GM23248 (cell line): ENCODE measurements around the gene APOLD1. TPM values are rescaled to one million over a fixed set of nuclear protein-coding genes. Genes with fewer than 3 reads are reported as not detected.

ENCODE experiments used
- DNase-seq: peaks from one replicate; pipeline ENCODE4 v3.0.0-alpha.2; 2015
- H2AFZ ChIP-seq: fragments of 200-600 bp; sonication (generic); 2 replicates; pipeline ENCODE4 v1.6.1; 2016; ENCODE audit warnings: antibody characterized with exemption
- H3F3A ChIP-seq: fragments of 200-600 bp; sonication (generic); 2 replicates; pipeline ENCODE4 v1.6.1; 2016; ENCODE audit warnings: mild to moderate bottlenecking, antibody characterized with exemption, mixed run types; ENCODE audit not compliant: insufficient read depth
- H3K27ac ChIP-seq: fragments of 200-600 bp; sonication (generic); 2 replicates; pipeline ENCODE4 v1.5.1; 2016; ENCODE audit warnings: mild to moderate bottlenecking
- H3K27me3 ChIP-seq: fragments of 200-600 bp; sonication (generic); replicated peaks from 2 replicates; pipeline ENCODE4 v1.6.1; 2016; ENCODE audit warnings: mild to moderate bottlenecking; ENCODE audit not compliant: insufficient read depth
- H3K36me3 ChIP-seq: fragments of 200-600 bp; sonication (generic); 2 replicates; pipeline ENCODE4 v1.6.1; 2016; ENCODE audit warnings: low read depth, mild to moderate bottlenecking
- H3K4me1 ChIP-seq: fragments of 200-600 bp; sonication (generic); 2 replicates; pipeline ENCODE4 v1.6.1; 2016; ENCODE audit warnings: mild to moderate bottlenecking; ENCODE audit not compliant: insufficient read depth
- H3K4me2 ChIP-seq: fragments of 200-600 bp; sonication (generic); one replicate; pipeline ENCODE4 v1.6.1; 2016; ENCODE audit warnings: mild to moderate bottlenecking; ENCODE audit not compliant: unreplicated experiment
- H3K4me3 ChIP-seq: fragments of 200-600 bp; sonication (generic); 2 replicates; pipeline ENCODE4 v1.5.1; 2016; ENCODE audit warnings: mild to moderate bottlenecking
- H3K79me2 ChIP-seq: fragments of 200-600 bp; sonication (generic); 2 replicates; pipeline ENCODE4 v1.6.1; 2016; ENCODE audit warnings: mild to moderate bottlenecking; ENCODE audit not compliant: insufficient read depth
- H3K9ac ChIP-seq: fragments of 200-600 bp; sonication (generic); 2 replicates; pipeline ENCODE4 v1.6.1; 2016; ENCODE audit warnings: mild to moderate bottlenecking
- H3K9me2 ChIP-seq: fragments of 200-600 bp; sonication (generic); 2 replicates; pipeline ENCODE4 v1.6.1; 2016; ENCODE audit warnings: mixed run types, mild to moderate bottlenecking, moderate library complexity; ENCODE audit not compliant: insufficient read depth
- H3K9me3 ChIP-seq: fragments of 200-600 bp; sonication (generic); one replicate; pipeline ENCODE4 v1.6.1; 2017; ENCODE audit warnings: low read depth
- H4K20me1 ChIP-seq: fragments of 200-600 bp; sonication (generic); 2 replicates; pipeline ENCODE4 v1.6.0; 2016; ENCODE audit not compliant: insufficient read depth
- EZH2 ChIP-seq: fragments of 200-600 bp; sonication (generic); IDR thresholded peaks from 2 replicates; pipeline ENCODE4 v1.6.1; 2018; ENCODE audit warnings: antibody characterized with exemption, mild to moderate bottlenecking; ENCODE audit not compliant: insufficient read depth, poor library complexity, severe bottlenecking
- EZH2phosphoT487 ChIP-seq: fragments of 200-600 bp; sonication (generic); IDR thresholded peaks from 2 replicates; pipeline ENCODE4 v1.6.1; 2018; ENCODE audit warnings: antibody characterized with exemption, moderate library complexity, mild to moderate bottlenecking, low read depth; ENCODE audit not compliant: insufficient read depth
- WGBS, 2 experiments: methylation state at CpG; one replicate each; pipeline ENCODE4 v1.1.6; 2015 to 2017; ENCODE audit warnings: low lambda C conversion rate in 2 of 2, low coverage in 1 of 2; ENCODE audit errors: missing lambda C conversion rate in 2 of 2; 5-methylcytosine and 5-hydroxymethylcytosine counted together
- in situ Hi-C: fragments of 300-500 bp; cut with MboI; formaldehyde crosslinking; loops from 2 replicates; pipeline ENCODE4 v1.15.0; 2020
- polyA plus RNA-seq: library from polyadenylated mRNA; unstranded; fragments of >200 nt; fragmentation: Nextera tagmentation; extraction: Ambion mirVana; gene quantifications from 2 replicates; pipeline ENCODE4 v1.2.1, GENCODE V29; 2016
- total RNA-seq: library from RNA; depleted of rRNA; stranded (reverse); fragments of >200 nt; shearing (Covaris generic); gene quantifications from 2 replicates; pipeline ENCODE4 v1.2.3, GENCODE V29; 2014

The APOLD1 gene
- total and polyA plus RNA-seq, 2 experiments from 2014 or later = 3.8 to 5.2 TPM

DNA sequence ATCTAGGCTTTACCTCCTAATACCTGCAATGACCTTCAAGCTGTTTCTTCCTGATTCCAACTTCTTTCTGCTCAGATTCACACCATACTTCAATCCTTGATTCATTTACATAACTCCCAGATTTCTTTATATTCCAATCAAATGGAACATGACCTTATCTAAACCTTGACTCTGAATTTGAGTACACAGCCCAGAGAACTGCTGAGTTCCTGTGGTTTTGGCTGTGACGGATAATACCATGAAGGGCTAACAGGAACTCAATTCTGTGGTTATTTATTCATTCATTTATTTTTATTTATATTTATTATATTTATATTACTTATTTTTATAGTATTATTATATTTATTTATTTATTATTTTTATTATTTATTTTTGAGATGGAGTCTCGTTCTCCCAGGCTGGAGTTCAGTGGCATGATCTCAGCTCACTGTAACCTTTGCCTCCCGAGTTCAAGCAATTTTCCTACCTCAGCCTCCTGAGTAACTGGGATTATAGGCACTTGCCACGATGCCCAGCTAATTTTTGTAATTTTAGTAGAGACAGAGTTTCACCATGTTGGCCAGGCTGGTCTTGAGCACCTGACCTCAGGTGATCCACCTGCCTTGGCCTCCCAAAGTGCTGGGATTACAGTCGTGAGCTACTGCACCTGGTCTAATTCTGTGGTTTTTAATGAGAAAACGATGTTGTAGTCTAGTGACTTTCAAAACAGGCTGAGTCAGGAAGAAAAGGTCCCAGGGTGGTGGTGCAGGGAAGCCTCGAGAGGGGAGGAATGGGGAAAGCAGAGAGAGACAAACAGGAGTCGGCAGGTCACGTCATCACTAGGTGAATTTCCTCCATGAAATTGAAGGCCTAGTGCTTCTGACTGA is 11.7 kb downstream of the APOLD1 start:
- Histone ChIP-seq H3K4me2 (no peak overlapping the region), H3K4me1 (peaks cover 12% of the 10 kb centered on the region), H3K27ac (no peak overlapping the region), H3K9me3 (no peaks in the 10 kb centered on the region), H3K4me3 (no peak overlapping the region), H4K20me1 (no peaks in the 10 kb centered on the region), H3K9ac (no peak overlapping the region), H2AFZ (no peak overlapping the region), H3K9me2 (no peaks in the 10 kb centered on the region), H3K36me3 (no peaks in the 10 kb centered on the region), H3F3A (peaks cover 9% of the 10 kb centered on the region; the same call in 1 of the 2 replicates), H3K79me2 (no peaks in the 10 kb centered on the region), H3K27me3 (no peaks in the 10 kb centered on the region)
- in situ Hi-C loops = loop anchor here (10.0 kb wide), 1 partner anchor 188 kb away; no protein-coding TSS in a partner anchor
- WGBS, 2 experiments = 88 to 94% methylated on average over 9 of the region's 9 CpGs
- DNase-seq = no peak
- TF ChIP-seq EZH2phosphoT487 = no peak

DNA sequence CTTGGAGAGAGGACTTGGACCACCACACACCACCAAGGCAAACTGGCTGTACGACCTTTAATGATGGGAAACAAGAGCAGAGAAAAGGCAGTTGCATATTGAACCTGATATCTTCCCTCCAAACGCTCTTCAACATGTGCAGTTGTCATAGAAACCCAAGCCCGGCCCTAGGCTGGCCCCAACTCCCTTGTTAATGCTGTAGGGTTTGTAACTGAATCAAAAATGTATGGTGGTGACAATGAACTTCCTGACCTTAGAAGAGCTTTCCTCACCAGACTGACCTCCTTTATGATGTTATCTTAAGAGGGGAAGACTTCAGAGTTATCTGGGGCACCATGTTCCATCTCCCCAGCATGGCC is 12.3 kb downstream of the APOLD1 start:
- Histone ChIP-seq H3K4me2 (no peak overlapping the region), H3K9me2 (no peaks in the 10 kb centered on the region), H3K4me1 (peaks cover 13% of the 10 kb centered on the region), H3K36me3 (no peaks in the 10 kb centered on the region), H3K4me3 (no peak overlapping the region), H4K20me1 (no peaks in the 10 kb centered on the region), H3K9ac (no peak overlapping the region), H3K27ac (no peak overlapping the region), H3K9me3 (no peaks in the 10 kb centered on the region), H3K79me2 (no peaks in the 10 kb centered on the region), H3F3A (peaks cover 15% of the 10 kb centered on the region), H2AFZ (no peak overlapping the region), H3K27me3 (no peaks in the 10 kb centered on the region)
- TF ChIP-seq EZH2 = no peak
- 93 to 100% methylated on average over 3 of the region's 3 CpGs for WGBS, 2 experiments
- no peak for DNase-seq
- in situ Hi-C loops = loop anchor here (10.0 kb wide), 1 partner anchor 187 kb away; no protein-coding TSS in a partner anchor

DNA sequence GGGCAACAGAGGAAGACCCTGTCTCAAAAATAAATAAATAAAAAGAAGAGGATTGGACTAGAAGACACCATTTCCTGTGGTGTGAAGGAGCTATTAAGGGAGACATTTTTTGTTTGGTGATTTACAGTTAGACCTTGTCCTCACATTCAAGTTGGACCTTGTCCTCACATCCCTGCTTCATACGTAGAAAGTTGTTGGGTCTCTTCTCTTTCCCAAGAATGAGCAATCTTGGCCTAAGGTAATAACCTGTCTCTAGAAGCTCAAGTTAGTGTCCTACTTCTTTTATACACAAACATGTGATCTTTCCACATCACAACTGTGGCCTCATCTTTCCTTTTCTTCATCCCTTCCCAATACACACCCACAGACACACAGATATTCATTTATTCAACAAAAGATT is 13.0 kb downstream of the APOLD1 start:
- H3K27me3 ChIP-seq = no peaks in the 10 kb centered on the region
- H3F3A ChIP-seq = peaks cover 22% of the 10 kb centered on the region
- H3K4me1 ChIP-seq = peaks cover 21% of the 10 kb centered on the region
- 100% methylated on average over 1 of the region's 1 CpG for WGBS, 2 experiments
- no peak for TF ChIP-seq EZH2phosphoT487
- no peak for TF ChIP-seq EZH2
- no peaks in the 10 kb centered on the region for H3K9me3 ChIP-seq
- DNase-seq = no peak
- no peak overlapping the region for H3K4me3 ChIP-seq
- in situ Hi-C loops = loop anchor here (10.0 kb wide), 1 partner anchor 186 kb away; no protein-coding TSS in a partner anchor
- no peak overlapping the region for H3K4me2 ChIP-seq
- H4K20me1 ChIP-seq = no peaks in the 10 kb centered on the region
- no peaks in the 10 kb centered on the region for H3K9me2 ChIP-seq
- no peak overlapping the region for H3K9ac ChIP-seq
- H3K36me3 ChIP-seq = no peaks in the 10 kb centered on the region
- H3K79me2 ChIP-seq = no peaks in the 10 kb centered on the region
- no peak overlapping the region for H2AFZ ChIP-seq
- no peak overlapping the region for H3K27ac ChIP-seq

DNA sequence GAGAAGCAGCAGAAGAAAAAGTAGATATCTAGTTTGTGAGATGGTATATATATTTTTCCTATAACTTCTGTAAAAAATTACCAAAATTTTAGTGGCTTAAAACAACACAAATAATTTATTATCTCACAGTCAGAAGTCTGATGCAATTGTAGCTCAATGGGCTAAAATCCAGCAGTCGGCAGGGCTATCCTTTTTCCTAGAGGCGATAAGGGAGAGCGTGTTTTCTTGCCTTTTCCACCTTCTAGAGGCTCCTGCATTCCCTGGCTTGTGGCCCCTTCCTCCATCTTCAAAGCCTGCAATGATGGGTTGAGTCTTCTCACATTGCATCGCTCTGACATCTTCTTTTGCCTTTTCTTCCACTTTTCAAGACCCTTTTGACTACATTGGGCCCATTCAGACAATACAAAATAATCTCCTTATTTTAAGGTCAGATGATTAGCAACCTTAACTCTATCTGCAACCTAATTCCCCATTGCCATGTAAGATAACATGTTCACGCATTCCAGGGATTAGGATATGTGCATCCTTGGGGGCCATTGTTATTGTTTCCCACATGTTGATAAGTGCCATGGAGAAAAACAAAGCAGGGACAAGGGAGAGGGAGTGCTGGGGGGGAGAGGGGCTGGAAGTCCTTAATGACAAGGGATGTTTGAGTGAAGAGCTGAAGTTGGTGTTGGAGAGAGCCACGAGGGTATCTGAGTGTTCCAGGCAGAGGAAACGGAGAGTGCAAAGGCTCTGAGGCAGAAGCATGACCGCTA is 13.9 kb downstream of the APOLD1 start:
- Histone ChIP-seq H3K4me3 (no peak overlapping the region), H3K9me3 (no peaks in the 10 kb centered on the region), H3F3A (peaks cover 31% of the 10 kb centered on the region), H3K27ac (no peak overlapping the region), H2AFZ (no peak overlapping the region), H3K27me3 (no peaks in the 10 kb centered on the region), H3K4me2 (no peak overlapping the region), H3K36me3 (no peaks in the 10 kb centered on the region), H3K9ac (no peak overlapping the region), H3K79me2 (no peaks in the 10 kb centered on the region), H3K9me2 (no peaks in the 10 kb centered on the region), H3K4me1 (peaks cover 29% of the 10 kb centered on the region), H4K20me1 (no peaks in the 10 kb centered on the region)
- no peak for DNase-seq
- in situ Hi-C loops = loop anchor here (10.0 kb wide), 1 partner anchor 185 kb away; no protein-coding TSS in a partner anchor
- WGBS, 2 experiments = 82 to 85% methylated on average over 8 of the region's 8 CpGs
- no peak for TF ChIP-seq EZH2
- no peak for TF ChIP-seq EZH2phosphoT487
